GM23338 (cell line): ENCODE results near the gene CXCR3. TPM values are rescaled to one million over a fixed set of nuclear protein-coding genes. Genes with fewer than 3 reads are reported as not detected.

Experiments
- ATAC-seq: fragments of 200-7000 bp; cut with Tn5 transposase; 3 replicates; pipeline ENCODE4 v1.9.1; 2020
- DNase-seq: peaks from one replicate; pipeline ENCODE4 v3.0.0-alpha.2; 2015; ENCODE audit warnings: low spot score
- H2AFZ ChIP-seq: fragments of 200-600 bp; sonication (generic); 2 replicates; pipeline ENCODE4 v1.8.0; 2016; ENCODE audit warnings: antibody characterized with exemption, mild to moderate bottlenecking, moderate library complexity
- H3F3A ChIP-seq: fragments of 200-600 bp; sonication (generic); replicated peaks from 2 replicates; pipeline ENCODE4 v1.8.0; 2017; ENCODE audit warnings: antibody characterized with exemption, mixed run types, low read depth
- H3K27ac ChIP-seq: fragments of 200-600 bp; sonication (generic); 2 replicates; pipeline ENCODE4 v1.6.1; 2016; ENCODE audit warnings: low read depth
- H3K27me3 ChIP-seq: fragments of 200-600 bp; sonication (generic); 2 replicates; pipeline ENCODE4 v1.8.0; 2016; ENCODE audit warnings: mild to moderate bottlenecking, mixed run types, moderate library complexity; ENCODE audit not compliant: insufficient read depth
- H3K36me3 ChIP-seq: fragments of 200-600 bp; sonication (generic); 2 replicates; pipeline ENCODE4 v1.8.0; 2016; ENCODE audit warnings: mild to moderate bottlenecking; ENCODE audit not compliant: insufficient read depth
- H3K4me1 ChIP-seq: fragments of 200-600 bp; sonication (generic); 2 replicates; pipeline ENCODE4 v1.8.0; 2016; ENCODE audit warnings: mild to moderate bottlenecking, moderate library complexity; ENCODE audit not compliant: insufficient read depth
- H3K4me2 ChIP-seq: fragments of 200-600 bp; sonication (generic); 2 replicates; pipeline ENCODE4 v1.7.1; 2017; ENCODE audit warnings: mixed run types
- H3K4me3 ChIP-seq: fragments of 200-600 bp; sonication (generic); 2 replicates; pipeline ENCODE4 v1.6.1; 2016; ENCODE audit warnings: mixed run types
- H3K79me2 ChIP-seq: fragments of 200-600 bp; sonication (generic); replicated peaks from 2 replicates; pipeline ENCODE4 v1.8.0; 2017; ENCODE audit warnings: mild to moderate bottlenecking; ENCODE audit not compliant: insufficient read depth
- H3K9me2 ChIP-seq: fragments of 200-600 bp; sonication (generic); 2 replicates; pipeline ENCODE4 v1.8.0; 2017; ENCODE audit not compliant: insufficient read depth
- H4K20me1 ChIP-seq: fragments of 200-600 bp; sonication (generic); replicated peaks from 2 replicates; pipeline ENCODE4 v1.8.0; 2017; ENCODE audit warnings: mild to moderate bottlenecking; ENCODE audit not compliant: insufficient read depth
- H3K27ac Mint-ChIP-seq: 2 replicates; pipeline ENCODE4 v1.8.0; 2020; ENCODE audit warnings: inconsistent platforms, mild to moderate bottlenecking, moderate library complexity, mixed read lengths
- H3K27me3 Mint-ChIP-seq: 3 replicates; pipeline ENCODE4 v1.8.0; 2022; ENCODE audit warnings: low read depth, mild to moderate bottlenecking, moderate library complexity, mixed read lengths, inconsistent platforms; ENCODE audit not compliant: insufficient read depth, poor library complexity
- H3K36me3 Mint-ChIP-seq: 3 replicates; pipeline ENCODE4 v1.8.0; 2021; ENCODE audit warnings: low read depth, mild to moderate bottlenecking, inconsistent platforms, moderate library complexity, mixed read lengths
- H3K4me1 Mint-ChIP-seq: 3 replicates; pipeline ENCODE4 v1.8.0; 2020; ENCODE audit warnings: mild to moderate bottlenecking, inconsistent platforms, mixed read lengths
- H3K4me3 Mint-ChIP-seq: 3 replicates; pipeline ENCODE4 v1.8.0; 2021; ENCODE audit warnings: moderate library complexity, mild to moderate bottlenecking, inconsistent platforms, mixed read lengths
- H3K9me3 Mint-ChIP-seq: 3 replicates; pipeline ENCODE4 v1.8.0; 2020; ENCODE audit warnings: moderate library complexity, mild to moderate bottlenecking, inconsistent platforms, mixed read lengths
- CREB1 ChIP-seq: fragments of 250-450 bp; sonication (Bioruptor Pico); IDR thresholded peaks from 2 replicates; pipeline ENCODE4 v1.5.0; 2020; ENCODE audit warnings: low read depth, mild to moderate bottlenecking, moderate library complexity
- EZH2 ChIP-seq: fragments of 200-600 bp; sonication (generic); IDR thresholded peaks from one replicate; pipeline ENCODE4 v1.8.0; 2017; ENCODE audit warnings: antibody characterized with exemption, mild to moderate bottlenecking, low read depth; ENCODE audit not compliant: unreplicated experiment
- NANOG ChIP-seq: IDR thresholded peaks from 2 replicates; pipeline ENCODE4 v1.6.1; 2016; ENCODE audit warnings: antibody characterized with exemption, borderline replicate concordance
- POLR2AphosphoS5 ChIP-seq: IDR thresholded peaks from 2 replicates; pipeline ENCODE4 v1.6.1; 2016; ENCODE audit warnings: antibody characterized with exemption, low read depth
- STAT1 ChIP-seq: IDR thresholded peaks from one replicate; pipeline ENCODE4 v1.6.1; 2016; ENCODE audit warnings: antibody characterized with exemption; ENCODE audit not compliant: unreplicated experiment
- ZNF331 ChIP-seq: fragments of 250-450 bp; sonication (Bioruptor Pico); IDR thresholded peaks from 2 replicates; pipeline ENCODE4 v1.5.0; 2020; ENCODE audit warnings: low read depth, mild to moderate bottlenecking, moderate library complexity
- polyA plus RNA-seq: library from polyadenylated mRNA; unstranded; fragments of >200 nt; fragmentation: Nextera tagmentation; extraction: Ambion mirVana; gene quantifications from 2 replicates; pipeline ENCODE4 v1.2.1, GENCODE V29; 2016
- total RNA-seq: library from RNA; depleted of rRNA; stranded (reverse); fragments of >200 nt; shearing (Covaris generic); gene quantifications from 2 replicates; pipeline ENCODE4 v1.2.3, GENCODE V29; 2014
- TF ChIP-seq, protein P1 (sequence below): IDR thresholded peaks from 2 replicates; pipeline ENCODE4 v1.6.1; 2016; ENCODE audit warnings: antibody characterized with exemption
- TF ChIP-seq, protein P2 (sequence below): IDR thresholded peaks from one replicate; pipeline ENCODE4 v1.6.1; 2018; ENCODE audit warnings: antibody characterized with exemption; ENCODE audit not compliant: unreplicated experiment
- TF ChIP-seq, protein P3 (sequence below), 2 experiments: fragments of 200-600 bp in 1 of 2; sonication (generic) in 1 of 2; conservative IDR thresholded peaks; 2 replicates each; pipeline versions ENCODE4 v1.5.1 to v1.6.1; 2016 to 2017; ENCODE audit warnings: antibody characterized with exemption in 2 of 2, low read depth in 2 of 2, mild to moderate bottlenecking in 2 of 2, moderate library complexity in 1 of 2
- TF ChIP-seq, protein P4 (sequence below): fragments of 250-450 bp; sonication (Bioruptor Pico); IDR thresholded peaks from 2 replicates; pipeline ENCODE4 v1.5.0; 2020; ENCODE audit warnings: mild to moderate bottlenecking, moderate library complexity

The CXCR3 gene
- total and polyA plus RNA-seq, 2 experiments from 2014 or later = not detected

DNA sequence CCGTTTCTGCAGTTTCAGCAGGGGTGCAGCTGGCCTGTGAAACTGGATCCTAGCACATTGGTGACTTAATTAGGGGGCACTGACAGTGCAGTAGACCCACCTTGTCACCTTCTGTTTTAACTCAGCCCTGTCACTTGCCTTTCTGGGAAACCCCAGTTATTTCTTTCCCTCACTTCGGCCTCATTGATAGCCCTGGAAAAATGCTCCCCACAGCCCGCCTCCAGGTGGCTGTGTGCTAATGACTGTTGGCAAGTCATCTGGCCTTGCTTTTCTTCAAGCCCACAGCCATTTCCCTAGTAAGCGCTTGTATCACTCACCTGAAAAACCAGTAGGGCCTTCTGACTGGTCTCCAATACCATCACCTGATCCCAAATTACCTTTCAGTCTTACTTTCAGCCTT lies 3.3 kb downstream of the CXCR3 start:
- Mint-ChIP-seq H3K4me1 (no peaks in the 10 kb centered on the region), H3K4me3 (no peak overlapping the region), H3K27me3 (peaks cover 2% of the 10 kb centered on the region), H3K27ac (no peak overlapping the region), H3K36me3 (peaks cover 23% of the 10 kb centered on the region), H3K9me3 (no peaks in the 10 kb centered on the region; the same call in 2 of the 3 replicates)
- DNase-seq (no peak), ATAC-seq (no peak)
- no peaks in the 10 kb centered on the region for H3K27me3 ChIP-seq
- H4K20me1 ChIP-seq = no peaks in the 10 kb centered on the region
- no peak overlapping the region for H2AFZ ChIP-seq
- H3K4me2 ChIP-seq = no peak overlapping the region
- no peak for TF ChIP-seq EZH2
- TF ChIP-seq, protein P1, sequence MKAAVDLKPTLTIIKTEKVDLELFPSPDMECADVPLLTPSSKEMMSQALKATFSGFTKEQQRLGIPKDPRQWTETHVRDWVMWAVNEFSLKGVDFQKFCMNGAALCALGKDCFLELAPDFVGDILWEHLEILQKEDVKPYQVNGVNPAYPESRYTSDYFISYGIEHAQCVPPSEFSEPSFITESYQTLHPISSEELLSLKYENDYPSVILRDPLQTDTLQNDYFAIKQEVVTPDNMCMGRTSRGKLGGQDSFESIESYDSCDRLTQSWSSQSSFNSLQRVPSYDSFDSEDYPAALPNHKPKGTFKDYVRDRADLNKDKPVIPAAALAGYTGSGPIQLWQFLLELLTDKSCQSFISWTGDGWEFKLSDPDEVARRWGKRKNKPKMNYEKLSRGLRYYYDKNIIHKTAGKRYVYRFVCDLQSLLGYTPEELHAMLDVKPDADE = no peak
- no peak for TF ChIP-seq ZNF331
- TF ChIP-seq, protein P2, sequence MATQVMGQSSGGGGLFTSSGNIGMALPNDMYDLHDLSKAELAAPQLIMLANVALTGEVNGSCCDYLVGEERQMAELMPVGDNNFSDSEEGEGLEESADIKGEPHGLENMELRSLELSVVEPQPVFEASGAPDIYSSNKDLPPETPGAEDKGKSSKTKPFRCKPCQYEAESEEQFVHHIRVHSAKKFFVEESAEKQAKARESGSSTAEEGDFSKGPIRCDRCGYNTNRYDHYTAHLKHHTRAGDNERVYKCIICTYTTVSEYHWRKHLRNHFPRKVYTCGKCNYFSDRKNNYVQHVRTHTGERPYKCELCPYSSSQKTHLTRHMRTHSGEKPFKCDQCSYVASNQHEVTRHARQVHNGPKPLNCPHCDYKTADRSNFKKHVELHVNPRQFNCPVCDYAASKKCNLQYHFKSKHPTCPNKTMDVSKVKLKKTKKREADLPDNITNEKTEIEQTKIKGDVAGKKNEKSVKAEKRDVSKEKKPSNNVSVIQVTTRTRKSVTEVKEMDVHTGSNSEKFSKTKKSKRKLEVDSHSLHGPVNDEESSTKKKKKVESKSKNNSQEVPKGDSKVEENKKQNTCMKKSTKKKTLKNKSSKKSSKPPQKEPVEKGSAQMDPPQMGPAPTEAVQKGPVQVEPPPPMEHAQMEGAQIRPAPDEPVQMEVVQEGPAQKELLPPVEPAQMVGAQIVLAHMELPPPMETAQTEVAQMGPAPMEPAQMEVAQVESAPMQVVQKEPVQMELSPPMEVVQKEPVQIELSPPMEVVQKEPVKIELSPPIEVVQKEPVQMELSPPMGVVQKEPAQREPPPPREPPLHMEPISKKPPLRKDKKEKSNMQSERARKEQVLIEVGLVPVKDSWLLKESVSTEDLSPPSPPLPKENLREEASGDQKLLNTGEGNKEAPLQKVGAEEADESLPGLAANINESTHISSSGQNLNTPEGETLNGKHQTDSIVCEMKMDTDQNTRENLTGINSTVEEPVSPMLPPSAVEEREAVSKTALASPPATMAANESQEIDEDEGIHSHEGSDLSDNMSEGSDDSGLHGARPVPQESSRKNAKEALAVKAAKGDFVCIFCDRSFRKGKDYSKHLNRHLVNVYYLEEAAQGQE = no peak
- TF ChIP-seq CREB1 = no peak
- no peak for TF ChIP-seq NANOG
- TF ChIP-seq STAT1 = no peak
- TF ChIP-seq, protein P3, sequence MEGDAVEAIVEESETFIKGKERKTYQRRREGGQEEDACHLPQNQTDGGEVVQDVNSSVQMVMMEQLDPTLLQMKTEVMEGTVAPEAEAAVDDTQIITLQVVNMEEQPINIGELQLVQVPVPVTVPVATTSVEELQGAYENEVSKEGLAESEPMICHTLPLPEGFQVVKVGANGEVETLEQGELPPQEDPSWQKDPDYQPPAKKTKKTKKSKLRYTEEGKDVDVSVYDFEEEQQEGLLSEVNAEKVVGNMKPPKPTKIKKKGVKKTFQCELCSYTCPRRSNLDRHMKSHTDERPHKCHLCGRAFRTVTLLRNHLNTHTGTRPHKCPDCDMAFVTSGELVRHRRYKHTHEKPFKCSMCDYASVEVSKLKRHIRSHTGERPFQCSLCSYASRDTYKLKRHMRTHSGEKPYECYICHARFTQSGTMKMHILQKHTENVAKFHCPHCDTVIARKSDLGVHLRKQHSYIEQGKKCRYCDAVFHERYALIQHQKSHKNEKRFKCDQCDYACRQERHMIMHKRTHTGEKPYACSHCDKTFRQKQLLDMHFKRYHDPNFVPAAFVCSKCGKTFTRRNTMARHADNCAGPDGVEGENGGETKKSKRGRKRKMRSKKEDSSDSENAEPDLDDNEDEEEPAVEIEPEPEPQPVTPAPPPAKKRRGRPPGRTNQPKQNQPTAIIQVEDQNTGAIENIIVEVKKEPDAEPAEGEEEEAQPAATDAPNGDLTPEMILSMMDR (conservative IDR thresholded peaks at IDR 0.05; ENCODE audit: low read depth in 2 of 2) = no peak
- TF ChIP-seq, protein P4, sequence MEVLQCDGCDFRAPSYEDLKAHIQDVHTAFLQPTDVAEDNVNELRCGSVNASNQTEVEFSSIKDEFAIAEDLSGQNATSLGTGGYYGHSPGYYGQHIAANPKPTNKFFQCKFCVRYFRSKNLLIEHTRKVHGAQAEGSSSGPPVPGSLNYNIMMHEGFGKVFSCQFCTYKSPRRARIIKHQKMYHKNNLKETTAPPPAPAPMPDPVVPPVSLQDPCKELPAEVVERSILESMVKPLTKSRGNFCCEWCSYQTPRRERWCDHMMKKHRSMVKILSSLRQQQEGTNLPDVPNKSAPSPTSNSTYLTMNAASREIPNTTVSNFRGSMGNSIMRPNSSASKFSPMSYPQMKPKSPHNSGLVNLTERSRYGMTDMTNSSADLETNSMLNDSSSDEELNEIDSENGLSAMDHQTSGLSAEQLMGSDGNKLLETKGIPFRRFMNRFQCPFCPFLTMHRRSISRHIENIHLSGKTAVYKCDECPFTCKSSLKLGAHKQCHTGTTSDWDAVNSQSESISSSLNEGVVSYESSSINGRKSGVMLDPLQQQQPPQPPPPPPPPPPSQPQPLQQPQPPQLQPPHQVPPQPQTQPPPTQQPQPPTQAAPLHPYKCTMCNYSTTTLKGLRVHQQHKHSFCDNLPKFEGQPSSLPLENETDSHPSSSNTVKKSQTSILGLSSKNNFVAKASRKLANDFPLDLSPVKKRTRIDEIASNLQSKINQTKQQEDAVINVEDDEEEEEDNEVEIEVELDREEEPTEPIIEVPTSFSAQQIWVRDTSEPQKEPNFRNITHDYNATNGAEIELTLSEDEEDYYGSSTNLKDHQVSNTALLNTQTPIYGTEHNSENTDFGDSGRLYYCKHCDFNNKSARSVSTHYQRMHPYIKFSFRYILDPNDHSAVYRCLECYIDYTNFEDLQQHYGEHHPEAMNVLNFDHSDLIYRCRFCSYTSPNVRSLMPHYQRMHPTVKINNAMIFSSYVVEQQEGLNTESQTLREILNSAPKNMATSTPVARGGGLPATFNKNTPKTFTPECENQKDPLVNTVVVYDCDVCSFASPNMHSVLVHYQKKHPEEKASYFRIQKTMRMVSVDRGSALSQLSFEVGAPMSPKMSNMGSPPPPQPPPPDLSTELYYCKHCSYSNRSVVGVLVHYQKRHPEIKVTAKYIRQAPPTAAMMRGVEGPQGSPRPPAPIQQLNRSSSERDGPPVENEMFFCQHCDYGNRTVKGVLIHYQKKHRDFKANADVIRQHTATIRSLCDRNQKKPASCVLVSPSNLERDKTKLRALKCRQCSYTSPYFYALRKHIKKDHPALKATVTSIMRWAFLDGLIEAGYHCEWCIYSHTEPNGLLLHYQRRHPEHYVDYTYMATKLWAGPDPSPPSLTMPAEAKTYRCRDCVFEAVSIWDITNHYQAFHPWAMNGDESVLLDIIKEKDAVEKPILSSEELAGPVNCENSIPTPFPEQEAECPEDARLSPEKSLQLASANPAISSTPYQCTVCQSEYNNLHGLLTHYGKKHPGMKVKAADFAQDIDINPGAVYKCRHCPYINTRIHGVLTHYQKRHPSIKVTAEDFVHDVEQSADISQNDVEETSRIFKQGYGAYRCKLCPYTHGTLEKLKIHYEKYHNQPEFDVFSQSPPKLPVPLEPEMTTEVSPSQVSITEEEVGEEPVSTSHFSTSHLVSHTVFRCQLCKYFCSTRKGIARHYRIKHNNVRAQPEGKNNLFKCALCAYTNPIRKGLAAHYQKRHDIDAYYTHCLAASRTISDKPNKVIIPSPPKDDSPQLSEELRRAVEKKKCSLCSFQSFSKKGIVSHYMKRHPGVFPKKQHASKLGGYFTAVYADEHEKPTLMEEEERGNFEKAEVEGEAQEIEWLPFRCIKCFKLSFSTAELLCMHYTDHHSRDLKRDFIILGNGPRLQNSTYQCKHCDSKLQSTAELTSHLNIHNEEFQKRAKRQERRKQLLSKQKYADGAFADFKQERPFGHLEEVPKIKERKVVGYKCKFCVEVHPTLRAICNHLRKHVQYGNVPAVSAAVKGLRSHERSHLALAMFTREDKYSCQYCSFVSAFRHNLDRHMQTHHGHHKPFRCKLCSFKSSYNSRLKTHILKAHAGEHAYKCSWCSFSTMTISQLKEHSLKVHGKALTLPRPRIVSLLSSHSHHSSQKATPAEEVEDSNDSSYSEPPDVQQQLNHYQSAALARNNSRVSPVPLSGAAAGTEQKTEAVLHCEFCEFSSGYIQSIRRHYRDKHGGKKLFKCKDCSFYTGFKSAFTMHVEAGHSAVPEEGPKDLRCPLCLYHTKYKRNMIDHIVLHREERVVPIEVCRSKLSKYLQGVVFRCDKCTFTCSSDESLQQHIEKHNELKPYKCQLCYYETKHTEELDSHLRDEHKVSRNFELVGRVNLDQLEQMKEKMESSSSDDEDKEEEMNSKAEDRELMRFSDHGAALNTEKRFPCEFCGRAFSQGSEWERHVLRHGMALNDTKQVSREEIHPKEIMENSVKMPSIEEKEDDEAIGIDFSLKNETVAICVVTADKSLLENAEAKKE = no peak
- TF ChIP-seq POLR2AphosphoS5 = no peak
- H3K36me3 ChIP-seq = no peaks in the 10 kb centered on the region
- H3K9me2 ChIP-seq = no peaks in the 10 kb centered on the region
- H3F3A ChIP-seq = no peaks in the 10 kb centered on the region
- no peak overlapping the region for H3K27ac ChIP-seq
- no peak overlapping the region for H3K4me3 ChIP-seq
- no peaks in the 10 kb centered on the region for H3K79me2 ChIP-seq
- H3K4me1 ChIP-seq = no peaks in the 10 kb centered on the region
